ENCODE data around the gene KAZN.

- TF ChIP-seq, protein P1, sequence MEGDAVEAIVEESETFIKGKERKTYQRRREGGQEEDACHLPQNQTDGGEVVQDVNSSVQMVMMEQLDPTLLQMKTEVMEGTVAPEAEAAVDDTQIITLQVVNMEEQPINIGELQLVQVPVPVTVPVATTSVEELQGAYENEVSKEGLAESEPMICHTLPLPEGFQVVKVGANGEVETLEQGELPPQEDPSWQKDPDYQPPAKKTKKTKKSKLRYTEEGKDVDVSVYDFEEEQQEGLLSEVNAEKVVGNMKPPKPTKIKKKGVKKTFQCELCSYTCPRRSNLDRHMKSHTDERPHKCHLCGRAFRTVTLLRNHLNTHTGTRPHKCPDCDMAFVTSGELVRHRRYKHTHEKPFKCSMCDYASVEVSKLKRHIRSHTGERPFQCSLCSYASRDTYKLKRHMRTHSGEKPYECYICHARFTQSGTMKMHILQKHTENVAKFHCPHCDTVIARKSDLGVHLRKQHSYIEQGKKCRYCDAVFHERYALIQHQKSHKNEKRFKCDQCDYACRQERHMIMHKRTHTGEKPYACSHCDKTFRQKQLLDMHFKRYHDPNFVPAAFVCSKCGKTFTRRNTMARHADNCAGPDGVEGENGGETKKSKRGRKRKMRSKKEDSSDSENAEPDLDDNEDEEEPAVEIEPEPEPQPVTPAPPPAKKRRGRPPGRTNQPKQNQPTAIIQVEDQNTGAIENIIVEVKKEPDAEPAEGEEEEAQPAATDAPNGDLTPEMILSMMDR (IDR thresholded peaks at IDR 0.05), result peak in 1 of 12 donors; percentile 5
- no peak for TF ChIP-seq POLR2A (IDR thresholded peaks at IDR 0.05)
Measured at GRCh38 chr1:14804626-14805025, 206.1 kb downstream of the KAZN start.
